ENCODE data around the gene PRKCE. TPM values are rescaled to one million over a fixed set of nuclear protein-coding genes. Genes with fewer than 3 reads are reported as not detected.

Gene PRKCE
- total RNA-seq, 2 donors from 2014 or later, result 7.2 to 25.4 TPM

GRCh38 chr2:45897842-45898241 lies 246.4 kb downstream of the PRKCE start:
- intact Hi-C loops (cut with DNase I), result no loop called here
- no peak for TF ChIP-seq POLR2A (IDR thresholded peaks at IDR 0.05)
- TF ChIP-seq POLR2AphosphoS5 (IDR thresholded peaks at IDR 0.05), result no peak
- no peak for TF ChIP-seq CTCF (IDR thresholded peaks at IDR 0.05)
- Histone ChIP-seq H3K4me1 (replicated peaks) (no peaks in the 10 kb centered on the region), H3K4me3 (no peak overlapping the region), H3K36me3 (no peaks in the 10 kb centered on the region), H3K27ac (no peak overlapping the region), H3K27me3 (replicated peaks; ENCODE audit: insufficient read depth) (no peaks in the 10 kb centered on the region), H3K9me3 (no peaks in the 10 kb centered on the region)
- DNase-seq (ENCODE audit: low spot score), result no peak
- WGBS, result 82% methylated on average over 8 of the region's 8 CpGs

GRCh38 chr2:45898819-45899218 lies 247.3 kb downstream of the PRKCE start:
- 75% methylated on average over 3 of the region's 3 CpGs for WGBS
- H3K27me3 ChIP-seq (replicated peaks; ENCODE audit: insufficient read depth), result no peaks in the 10 kb centered on the region
- H3K36me3 ChIP-seq, result no peaks in the 10 kb centered on the region
- H3K4me1 ChIP-seq (replicated peaks), result no peaks in the 10 kb centered on the region
- no peak overlapping the region for H3K4me3 ChIP-seq
- TF ChIP-seq CTCF (IDR thresholded peaks at IDR 0.05), result no peak
- TF ChIP-seq POLR2AphosphoS5 (IDR thresholded peaks at IDR 0.05), result no peak
- no peak for TF ChIP-seq POLR2A (IDR thresholded peaks at IDR 0.05)
- H3K27ac ChIP-seq, result no peak overlapping the region
- intact Hi-C loops (cut with DNase I), result no loop called here
- no peaks in the 10 kb centered on the region for H3K9me3 ChIP-seq
- DNase-seq (ENCODE audit: low spot score), result no peak

- no peak for DNase-seq (ENCODE audit: low spot score)
- WGBS, result 94% methylated on average over 5 of the region's 5 CpGs
- Histone ChIP-seq H3K36me3 (no peaks in the 10 kb centered on the region), H3K4me3 (no peak overlapping the region), H3K4me1 (replicated peaks) (no peaks in the 10 kb centered on the region), H3K27ac (no peak overlapping the region), H3K27me3 (replicated peaks; ENCODE audit: insufficient read depth) (no peaks in the 10 kb centered on the region), H3K9me3 (no peaks in the 10 kb centered on the region)
- no peak for TF ChIP-seq POLR2A (IDR thresholded peaks at IDR 0.05)
- TF ChIP-seq CTCF (IDR thresholded peaks at IDR 0.05), result no peak
- TF ChIP-seq POLR2AphosphoS5 (IDR thresholded peaks at IDR 0.05), result no peak
- intact Hi-C loops (cut with DNase I), result no loop called here
Measured at GRCh38 chr2:45899926-45900325, 248.5 kb downstream of the PRKCE start.

- H3K4me1 ChIP-seq (replicated peaks), result no peaks in the 10 kb centered on the region
- H3K4me3 ChIP-seq, result no peak overlapping the region
- no peak overlapping the region for H3K27ac ChIP-seq
- intact Hi-C loops (cut with DNase I), result no loop called here
- no peak for DNase-seq (ENCODE audit: low spot score)
- 65% methylated on average over 7 of the region's 7 CpGs for WGBS
- H3K36me3 ChIP-seq, result no peaks in the 10 kb centered on the region
- TF ChIP-seq POLR2AphosphoS5 (IDR thresholded peaks at IDR 0.05) (peak; percentile 45), POLR2A (IDR thresholded peaks at IDR 0.05) (no peak), CTCF (IDR thresholded peaks at IDR 0.05) (no peak)
- no peaks in the 10 kb centered on the region for H3K9me3 ChIP-seq
- no peaks in the 10 kb centered on the region for H3K27me3 ChIP-seq (replicated peaks; ENCODE audit: insufficient read depth)
Measured at GRCh38 chr2:45901468-45902032, 250.1 kb downstream of the PRKCE start.

DNA sequence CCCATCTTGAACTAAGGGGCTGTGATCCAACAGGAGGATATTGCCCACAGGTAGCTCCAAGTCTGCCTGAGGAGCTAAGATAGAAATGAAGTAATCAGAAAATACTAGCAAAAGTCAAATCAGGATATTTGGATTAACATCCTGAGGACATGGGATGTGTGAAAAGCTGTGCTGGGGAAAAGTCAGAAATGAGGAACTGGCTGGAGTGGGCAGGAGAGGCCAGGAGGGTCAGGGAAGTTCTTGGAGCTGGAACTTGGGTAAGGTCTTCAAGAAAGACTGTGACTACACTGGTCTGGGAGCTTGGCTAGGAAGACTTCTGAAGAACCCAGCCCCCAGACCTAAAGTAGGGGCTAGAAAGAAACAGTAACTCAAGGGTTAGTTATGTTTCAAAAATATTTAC lies 250.9 kb downstream of the PRKCE start:
- no peak for DNase-seq (ENCODE audit: low spot score)
- intact Hi-C loops (cut with DNase I), result no loop called here
- no peak for TF ChIP-seq POLR2AphosphoS5 (IDR thresholded peaks at IDR 0.05)
- TF ChIP-seq CTCF (IDR thresholded peaks at IDR 0.05), result no peak
- TF ChIP-seq POLR2A (IDR thresholded peaks at IDR 0.05), result no peak

More for the DNA sequence above, 250.9 kb downstream of the PRKCE start:
- Histone ChIP-seq H3K36me3 (no peaks in the 10 kb centered on the region), H3K4me1 (replicated peaks) (no peaks in the 10 kb centered on the region), H3K4me3 (no peak overlapping the region), H3K9me3 (no peaks in the 10 kb centered on the region), H3K27ac (no peak overlapping the region), H3K27me3 (replicated peaks; ENCODE audit: insufficient read depth) (no peaks in the 10 kb centered on the region)
